KOPT-K1 (cell line): ENCODE results near the gene DRAXIN.

Experiments
- H3K27ac ChIP-seq: fragments of 200-600 bp; sonication (generic); 2 replicates; pipeline ENCODE4 v1.5.1; 2016; ENCODE audit warnings: antibody characterized with exemption, mild to moderate bottlenecking, low read depth, low read length; ENCODE audit not compliant: poor library complexity, severe bottlenecking
- H3K36me3 ChIP-seq: fragments of 200-600 bp; sonication (generic); 2 replicates; pipeline ENCODE4 v1.5.1; 2017; ENCODE audit warnings: antibody characterized with exemption, mild to moderate bottlenecking, low read length, moderate library complexity; ENCODE audit not compliant: insufficient read depth
- H3K9me3 ChIP-seq: fragments of 200-600 bp; sonication (generic); 2 replicates; pipeline ENCODE4 v1.5.1; 2017; ENCODE audit warnings: antibody characterized with exemption, low read length, mild to moderate bottlenecking; ENCODE audit not compliant: insufficient read depth, poor library complexity, severe bottlenecking

Gene DRAXIN

DNA sequence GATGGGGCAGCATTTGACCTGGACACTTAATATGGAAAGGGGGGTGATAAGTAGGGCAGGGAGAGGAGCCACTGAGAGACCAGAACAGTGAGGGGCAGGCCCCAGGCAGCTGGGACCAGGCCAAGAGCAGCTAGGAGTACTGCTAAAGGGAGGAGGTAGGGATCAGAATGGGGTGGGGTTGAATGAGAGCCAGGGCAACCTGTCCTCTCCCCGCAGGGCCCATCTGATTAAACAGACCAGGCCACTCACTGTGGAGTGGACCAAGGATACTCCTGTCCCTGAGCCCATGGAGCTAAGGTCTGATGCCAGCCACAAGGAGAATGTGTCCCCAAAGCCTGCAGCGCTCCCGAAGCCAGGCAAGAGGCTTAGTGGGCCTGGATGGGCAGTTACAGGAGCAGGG lies 72.6 kb downstream of the DRAXIN start:
- Histone ChIP-seq H3K9me3 (no peaks in the 10 kb centered on the region), H3K27ac (no peak overlapping the region), H3K36me3 (no peaks in the 10 kb centered on the region)

- Histone ChIP-seq H3K27ac (no peak overlapping the region), H3K9me3 (no peaks in the 10 kb centered on the region), H3K36me3 (no peaks in the 10 kb centered on the region)
Measured at GRCh38 chr1:11764519-11764918, 73.0 kb downstream of the DRAXIN start.

DNA sequence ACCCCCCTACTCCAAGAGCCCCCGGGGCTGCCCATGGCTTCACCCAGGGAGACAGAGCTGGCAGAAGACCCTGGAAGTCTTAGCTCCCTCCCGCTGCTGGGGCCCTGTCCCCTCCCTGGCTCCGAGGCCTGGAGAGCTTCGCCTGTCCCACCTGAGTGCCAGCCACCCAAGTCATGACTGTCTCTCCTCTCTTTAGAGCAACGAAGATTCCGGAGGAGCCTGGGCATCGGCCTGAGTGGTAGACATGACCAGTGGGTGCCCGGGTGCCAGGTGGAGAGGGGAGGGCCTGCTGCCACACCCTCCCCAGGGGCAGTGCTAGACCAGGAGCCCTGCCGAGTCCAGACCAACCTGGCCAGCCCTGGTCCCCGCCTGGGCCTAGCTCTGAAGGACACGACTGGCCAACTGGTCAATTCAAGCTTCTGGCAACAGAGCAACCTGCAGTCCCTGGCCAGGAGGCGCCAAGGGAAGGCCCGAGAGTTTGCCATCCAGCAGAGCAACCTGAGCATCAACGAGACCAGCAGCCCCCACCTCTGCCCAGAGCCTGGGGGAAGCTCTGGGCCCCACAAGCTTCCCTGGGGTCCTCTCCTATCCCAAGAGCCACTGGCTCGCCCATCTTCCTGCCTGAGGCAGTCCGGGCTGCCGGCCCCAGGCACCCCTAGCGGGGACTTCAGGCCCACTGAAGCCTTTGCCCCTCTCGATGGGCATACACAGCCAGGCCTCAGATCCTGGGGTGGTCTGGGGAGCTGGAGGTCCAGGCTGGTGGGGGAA lies 74.3 kb downstream of the DRAXIN start:
- Histone ChIP-seq H3K9me3 (no peaks in the 10 kb centered on the region), H3K27ac (no peak overlapping the region), H3K36me3 (no peaks in the 10 kb centered on the region)

GRCh38 chr1:11766429-11766776 lies 74.9 kb downstream of the DRAXIN start:
- Histone ChIP-seq H3K9me3 (no peaks in the 10 kb centered on the region), H3K36me3 (no peaks in the 10 kb centered on the region)

GRCh38 chr1:11767922-11768704 lies 76.6 kb downstream of the DRAXIN start:
- H3K36me3 ChIP-seq: no peaks in the 10 kb centered on the region
- H3K9me3 ChIP-seq: no peaks in the 10 kb centered on the region
- H3K27ac ChIP-seq: no peak overlapping the region

More at GRCh38 chr1:11766429-11766776, 74.9 kb downstream of the DRAXIN start:
- H3K27ac ChIP-seq: no peak overlapping the region

DNA sequence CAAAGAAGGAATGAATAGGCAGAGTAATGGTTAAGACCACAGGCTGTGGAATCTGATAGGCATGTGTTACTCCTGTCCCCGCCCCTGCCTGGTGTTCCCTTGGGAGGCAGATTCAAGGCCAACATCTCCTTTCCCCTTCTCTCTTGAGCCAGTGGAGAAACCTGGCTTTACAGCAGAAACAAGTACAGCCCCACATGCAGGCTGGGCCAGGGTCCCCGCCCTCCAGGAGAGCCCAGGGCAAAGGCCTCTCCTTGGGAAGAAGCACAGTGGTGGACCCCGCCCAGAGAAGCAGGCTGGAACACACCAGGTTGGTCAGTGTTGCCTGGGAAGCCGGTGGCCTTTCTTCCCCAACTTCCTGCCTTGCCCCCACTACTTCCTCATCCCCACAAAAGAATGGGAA lies 77.3 kb downstream of the DRAXIN start:
- no peak overlapping the region for H3K27ac ChIP-seq
- H3K36me3 ChIP-seq: no peaks in the 10 kb centered on the region
- no peaks in the 10 kb centered on the region for H3K9me3 ChIP-seq

GRCh38 chr1:11769274-11769673 lies 77.8 kb downstream of the DRAXIN start:
- Histone ChIP-seq H3K27ac (no peak overlapping the region), H3K36me3 (no peaks in the 10 kb centered on the region), H3K9me3 (no peaks in the 10 kb centered on the region)

GRCh38 chr1:11770011-11770410 lies 78.5 kb downstream of the DRAXIN start:
- H3K9me3 ChIP-seq: no peaks in the 10 kb centered on the region
- no peaks in the 10 kb centered on the region for H3K36me3 ChIP-seq
- H3K27ac ChIP-seq: no peak overlapping the region

DNA sequence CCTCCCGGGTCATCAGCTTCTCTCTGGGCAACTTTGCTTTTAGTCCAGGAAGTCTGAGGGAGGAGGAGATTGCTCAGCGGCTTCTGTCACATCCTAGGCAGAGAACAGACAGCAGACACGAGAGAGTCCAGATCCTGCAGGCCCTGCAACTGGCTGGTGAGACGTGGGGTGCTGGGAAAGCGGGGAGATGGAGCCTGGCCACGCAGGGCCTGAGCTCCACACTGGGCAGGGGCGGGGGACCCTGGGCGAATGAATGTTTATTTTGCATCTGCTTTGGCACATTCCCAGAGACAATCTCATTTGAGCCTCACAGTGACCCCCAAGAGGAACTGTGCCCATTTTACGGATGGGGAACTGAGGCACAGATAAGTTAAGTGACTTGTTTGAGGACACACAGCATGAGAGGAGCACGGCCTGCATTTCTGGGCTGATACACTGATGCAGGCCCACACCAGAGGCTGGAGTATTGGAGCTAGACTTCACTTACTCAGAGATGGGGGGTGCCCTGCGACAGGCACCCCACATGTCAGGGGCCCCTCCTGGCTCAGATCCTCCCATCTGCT lies 80.1 kb downstream of the DRAXIN start:
- H3K27ac ChIP-seq: no peak overlapping the region
- no peaks in the 10 kb centered on the region for H3K9me3 ChIP-seq
- H3K36me3 ChIP-seq: no peaks in the 10 kb centered on the region

GRCh38 chr1:11772458-11772857 lies 80.9 kb downstream of the DRAXIN start:
- Histone ChIP-seq H3K9me3 (no peaks in the 10 kb centered on the region), H3K36me3 (no peaks in the 10 kb centered on the region), H3K27ac (no peak overlapping the region)

- H3K27ac ChIP-seq: no peak overlapping the region
- no peaks in the 10 kb centered on the region for H3K9me3 ChIP-seq
- no peaks in the 10 kb centered on the region for H3K36me3 ChIP-seq
Measured at GRCh38 chr1:11774753-11775152, 83.2 kb downstream of the DRAXIN start.
